Measurements from ENCODE around the gene PRR22.
"Not testable (repeated sequence)": the region's sequence is repeated elsewhere in the genome, so short reads cannot be mapped to it uniquely, and the experiment has no call there.

PRR22 gene

DNA sequence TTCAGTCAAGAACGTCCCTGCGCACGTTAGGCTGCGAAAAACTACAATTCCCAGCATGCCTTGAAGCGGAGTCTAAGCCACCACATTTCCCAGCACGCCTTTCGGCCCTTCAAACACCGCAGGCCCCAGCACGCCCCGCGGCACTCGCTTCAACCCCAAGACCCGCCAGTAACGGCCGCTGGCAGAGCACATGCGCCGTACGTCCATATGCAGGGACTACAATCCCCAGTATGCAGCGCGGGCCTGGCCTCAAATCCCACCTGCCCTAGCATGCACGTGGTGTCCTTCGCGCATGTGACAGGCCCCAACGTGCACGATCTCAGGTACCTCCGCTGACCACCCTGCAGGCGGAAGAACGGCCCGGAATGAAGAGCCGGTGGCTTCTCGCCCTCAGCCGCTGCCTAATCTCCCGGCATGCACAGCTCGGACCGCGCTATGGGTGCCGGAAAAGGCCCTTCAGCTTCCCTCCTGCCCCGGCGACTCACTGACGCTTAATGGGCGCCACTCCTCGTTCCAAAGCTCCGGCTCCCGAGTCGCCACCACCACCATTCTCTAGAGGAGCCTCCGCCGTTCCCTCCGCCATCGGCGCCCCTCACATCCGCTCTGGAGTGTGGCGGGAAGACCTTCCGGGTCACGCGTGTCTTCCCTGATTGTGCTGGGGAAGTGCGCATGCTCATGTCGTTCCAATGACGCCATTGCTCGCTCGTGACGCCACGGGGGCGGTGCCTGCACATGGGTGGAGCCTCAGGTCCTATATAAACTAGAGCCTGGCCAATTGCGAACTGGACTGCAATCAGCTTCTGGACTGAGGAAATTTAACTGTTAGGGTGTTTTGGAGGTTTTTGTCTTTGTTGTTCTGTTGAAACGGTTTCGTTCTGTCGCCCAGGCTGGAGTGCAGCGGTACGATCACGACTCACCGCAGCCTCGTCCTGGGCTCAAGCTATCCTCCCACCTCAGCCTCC, 6.3 kb upstream of the PRR22 start, which contains the start of gene DUS3L:
Gene DUS3L (minus strand): TSS at position 605 of the 962 bp plus-strand sequence. CDS start 22 bp downstream, at position 583.
- peak; percentile 91 to 95 for DNase-seq (ENCODE audit: low read depth in 2 of 2)

DNA sequence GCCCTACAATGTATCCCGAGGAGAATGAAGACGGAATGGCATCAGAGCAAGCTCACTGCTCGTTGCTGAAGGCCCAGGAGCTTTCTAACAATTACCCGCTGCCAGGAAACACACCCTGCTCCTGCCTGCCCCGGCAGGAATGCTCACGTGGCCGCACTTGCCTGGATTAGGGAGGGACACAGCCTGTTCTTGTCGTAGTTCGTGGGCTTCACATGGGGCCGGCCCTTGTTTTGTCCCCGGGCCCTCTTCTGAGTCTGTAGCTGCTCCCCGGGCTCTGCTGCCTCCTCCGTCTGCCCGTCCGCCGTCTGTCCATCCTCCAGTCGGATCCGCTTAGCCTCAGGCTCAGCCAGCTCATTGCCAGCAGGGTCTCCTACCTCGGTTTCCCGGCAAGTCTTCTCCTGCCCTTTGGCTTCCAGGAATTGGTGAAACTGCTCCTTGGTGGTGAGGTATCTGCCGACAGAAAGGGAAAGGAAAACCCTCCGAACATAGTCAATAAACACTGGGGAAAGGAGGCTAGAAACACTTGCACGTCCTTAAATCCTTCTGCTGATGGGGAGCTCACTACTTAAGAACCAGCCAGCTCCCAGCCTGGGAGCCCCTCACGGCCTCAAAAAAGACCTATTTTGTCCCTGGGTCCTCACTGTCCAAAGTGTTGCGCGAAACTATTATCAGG, 5.5 kb upstream of the PRR22 start:
- no peak for DNase-seq (ENCODE audit: low read depth in 2 of 2)

DNA sequence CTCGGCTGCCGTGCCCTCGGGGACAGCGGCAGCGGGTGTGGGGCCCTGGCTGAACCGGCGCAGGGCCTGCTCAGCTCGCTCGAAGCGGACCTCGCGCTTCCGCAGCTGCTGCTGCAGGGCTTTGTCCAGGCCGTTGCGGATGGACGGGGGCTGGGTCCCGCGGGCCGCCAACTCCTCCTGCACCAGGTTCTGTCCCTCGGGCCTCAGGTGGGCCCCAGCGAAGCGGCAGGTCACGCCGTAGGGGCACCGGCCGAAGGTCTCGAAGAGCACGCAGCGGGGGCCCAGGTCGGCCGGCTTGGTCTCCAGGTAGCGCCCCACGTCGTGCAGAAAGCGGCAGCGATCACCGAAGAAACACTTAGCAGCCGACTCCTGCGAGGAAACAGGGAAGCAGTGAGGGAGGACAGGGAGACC, 4.8 kb upstream of the PRR22 start:
- no peak for DNase-seq (ENCODE audit: low read depth in 2 of 2)

DNA sequence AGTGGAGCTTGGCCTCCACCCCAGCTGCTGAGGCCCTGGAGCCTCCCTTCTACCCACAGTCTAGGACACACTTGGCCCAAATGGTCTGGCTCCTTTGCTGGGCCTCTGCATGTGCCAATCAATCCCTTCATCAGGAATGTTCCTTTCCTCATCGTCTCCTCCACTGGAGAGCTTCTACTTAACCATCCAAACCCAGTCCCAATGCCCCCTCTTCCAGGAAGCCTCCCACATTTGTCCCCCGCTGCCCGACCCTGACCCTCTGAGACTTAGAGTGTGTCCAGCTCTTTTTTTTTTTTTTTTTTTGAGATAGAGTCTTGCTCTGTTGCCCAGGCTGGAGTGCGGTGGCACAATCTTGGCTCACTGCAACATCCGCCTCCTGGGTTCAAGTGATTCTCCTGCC, 3.9 kb upstream of the PRR22 start:
- no peak for DNase-seq (ENCODE audit: low read depth in 2 of 2)

DNA sequence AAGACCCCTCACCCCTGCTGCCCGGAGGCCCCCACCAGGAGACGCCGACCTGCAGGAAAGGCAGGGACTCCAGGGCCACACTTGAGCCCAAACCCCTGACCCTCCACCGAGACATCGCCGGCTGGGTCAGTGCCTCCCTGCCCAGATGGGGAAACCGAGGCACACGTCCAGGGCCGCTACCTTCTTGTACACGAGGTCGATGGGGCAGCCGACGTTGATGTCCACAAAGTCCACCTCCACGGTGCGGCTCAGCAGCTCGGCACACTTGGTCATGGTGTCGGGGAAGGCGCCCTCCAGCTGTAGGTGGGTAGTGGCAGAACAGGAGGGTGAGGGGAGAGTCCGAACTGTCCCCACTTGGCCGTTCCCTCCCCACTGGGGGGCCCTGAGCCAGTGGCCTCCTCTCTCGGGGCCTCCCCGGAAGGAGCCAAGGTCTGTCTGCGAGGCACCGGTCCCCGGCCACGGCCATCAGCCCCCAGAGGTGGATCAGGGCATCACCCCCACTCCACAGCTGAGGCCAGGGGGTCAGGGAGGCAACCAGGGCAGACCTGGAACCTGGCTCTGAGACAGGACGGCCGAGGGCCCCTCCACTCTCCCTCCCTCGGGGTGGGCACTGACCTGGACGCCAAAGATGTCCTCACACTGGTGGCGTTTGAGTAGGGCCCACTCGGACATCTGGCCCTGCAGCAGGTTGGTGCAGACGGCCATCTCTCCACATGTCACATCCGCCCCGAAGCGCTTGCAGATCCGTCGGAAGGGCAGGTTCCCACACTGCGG, 3.0 kb upstream of the PRR22 start:
- no peak for DNase-seq (ENCODE audit: low read depth in 2 of 2)

DNA sequence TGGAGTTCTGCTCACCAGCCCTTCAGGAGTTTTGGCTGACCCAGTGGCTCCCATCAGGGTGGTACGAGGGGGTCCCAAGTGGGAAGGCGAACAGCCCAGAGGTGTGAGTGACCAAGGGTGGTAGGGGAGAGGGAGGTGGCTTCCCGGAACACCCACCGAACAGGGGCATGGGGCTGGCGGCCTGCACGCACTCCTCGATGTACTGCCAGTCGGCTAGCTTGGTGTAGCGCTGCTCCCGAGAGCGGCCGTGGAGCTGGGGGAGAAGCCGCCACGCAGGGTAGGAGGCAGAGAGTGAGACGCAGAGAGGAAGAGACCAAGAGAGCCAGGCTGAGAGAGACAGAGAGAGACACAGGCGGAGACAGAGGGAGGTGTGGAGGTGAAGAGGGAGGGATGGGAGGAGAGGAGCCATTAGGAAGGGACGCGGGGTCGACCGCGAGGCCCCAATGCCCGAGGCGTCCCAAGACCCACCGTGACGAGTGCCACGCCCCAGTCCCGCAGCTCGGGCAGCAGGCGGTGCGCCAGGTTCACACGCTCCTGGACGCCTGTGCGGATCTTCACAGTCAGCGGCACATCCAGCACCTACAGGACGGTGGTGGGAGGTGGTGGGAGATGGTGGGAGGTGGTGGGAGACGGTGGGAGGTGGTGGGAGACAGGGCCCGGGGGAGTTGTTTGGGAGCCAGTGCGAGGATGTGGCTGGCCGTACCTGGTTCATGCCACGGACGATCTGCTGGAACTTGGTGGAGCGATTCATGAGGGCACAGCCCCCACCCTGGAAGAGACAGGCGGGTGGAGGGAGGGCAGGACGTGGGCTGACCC, 2.3 kb upstream of the PRR22 start:
- no peak for DNase-seq (ENCODE audit: low read depth in 2 of 2)

DNA sequence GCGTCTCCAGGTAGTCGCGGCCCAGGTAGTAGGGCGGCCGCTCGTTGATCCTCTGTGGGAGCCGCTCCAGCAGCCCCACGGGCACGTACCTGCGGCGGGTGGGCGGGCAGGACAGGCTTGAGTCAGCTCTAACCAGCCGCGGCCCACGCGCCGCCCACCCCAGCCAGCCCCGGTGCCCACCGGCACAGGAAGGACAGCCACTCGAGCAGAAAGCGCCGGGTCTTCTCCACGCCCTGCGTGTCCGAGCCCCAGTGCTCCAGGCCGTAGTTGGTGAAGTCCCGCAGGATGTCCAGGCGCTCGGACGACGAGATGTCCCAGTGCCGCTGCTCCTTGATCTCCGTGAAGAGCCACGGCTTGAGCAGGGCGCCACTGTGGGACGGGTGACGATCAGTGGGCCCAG, 877 bp upstream of the PRR22 start:
- no peak for DNase-seq (ENCODE audit: low read depth in 2 of 2)

DNA sequence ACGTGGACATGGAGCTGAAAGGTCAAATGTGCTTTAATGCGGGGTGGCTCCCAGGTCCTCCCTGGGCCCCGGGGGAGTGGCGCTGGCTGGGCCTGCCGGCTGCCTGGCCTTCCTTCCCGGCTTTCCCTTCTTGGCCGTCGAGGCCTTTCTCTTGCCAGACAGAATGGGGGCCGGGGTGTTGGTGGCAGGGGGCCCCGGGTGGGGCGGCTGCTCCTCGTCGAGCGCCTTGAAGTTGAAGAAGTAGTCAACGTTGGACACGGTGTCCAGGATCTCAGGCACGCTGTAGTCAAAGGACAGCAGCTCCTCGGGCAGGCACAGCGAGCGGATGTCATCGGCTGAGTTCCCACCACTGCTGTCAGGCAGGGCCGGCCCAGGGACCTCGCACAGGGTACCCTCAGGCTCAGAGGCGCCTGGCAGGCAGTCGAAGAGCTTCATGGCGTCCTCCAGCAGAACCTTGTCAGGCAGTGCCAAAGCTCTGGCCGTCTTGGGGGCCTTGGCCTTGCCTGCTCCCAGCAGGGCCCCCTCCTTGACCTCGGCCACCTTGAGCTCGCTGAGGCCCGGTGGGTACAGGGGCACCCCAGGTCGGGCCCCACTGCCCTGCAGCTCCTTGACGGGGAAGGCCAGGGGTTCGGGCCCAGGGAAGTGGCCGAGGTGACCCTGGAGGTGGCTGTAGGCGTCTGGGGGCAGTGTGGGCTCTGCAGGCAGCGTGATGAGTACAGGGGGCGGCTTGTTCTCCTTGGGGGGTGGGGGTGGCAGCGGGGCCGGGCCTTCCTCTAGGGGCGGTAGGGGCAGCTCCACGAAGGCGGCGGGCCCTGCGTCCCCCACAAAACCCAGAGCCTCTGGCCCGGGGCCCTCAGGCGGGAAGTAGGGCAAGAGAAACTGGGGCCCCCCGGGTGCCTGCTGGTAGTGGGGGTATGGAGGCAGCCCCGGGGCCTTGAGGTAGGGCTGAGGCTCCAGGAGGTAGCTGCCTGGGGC, 1.3 kb downstream of the PRR22 start:
- no peak for DNase-seq (ENCODE audit: low read depth in 2 of 2)

DNA sequence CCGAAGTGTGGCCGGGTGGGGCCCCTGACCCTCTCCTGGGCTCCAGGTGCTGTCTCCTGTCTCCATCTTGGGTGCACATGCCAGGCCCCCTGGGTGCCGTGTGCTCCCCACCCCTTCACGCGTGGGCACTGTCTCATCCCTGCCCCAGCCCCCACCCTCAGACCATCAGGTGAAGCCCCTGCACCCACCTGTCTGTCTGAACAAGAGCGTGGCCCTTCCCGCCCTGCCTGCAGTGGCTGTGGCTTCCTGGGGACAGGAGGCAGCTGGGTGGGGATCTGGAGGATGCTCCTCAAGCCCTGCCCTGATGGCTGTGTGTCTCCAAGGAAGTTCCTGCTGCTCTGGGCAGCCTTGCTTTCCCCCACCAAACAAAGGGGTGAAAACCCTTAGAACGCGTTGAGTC, 2.2 kb downstream of the PRR22 start:
- no peak for DNase-seq (ENCODE audit: low read depth in 2 of 2)

DNA sequence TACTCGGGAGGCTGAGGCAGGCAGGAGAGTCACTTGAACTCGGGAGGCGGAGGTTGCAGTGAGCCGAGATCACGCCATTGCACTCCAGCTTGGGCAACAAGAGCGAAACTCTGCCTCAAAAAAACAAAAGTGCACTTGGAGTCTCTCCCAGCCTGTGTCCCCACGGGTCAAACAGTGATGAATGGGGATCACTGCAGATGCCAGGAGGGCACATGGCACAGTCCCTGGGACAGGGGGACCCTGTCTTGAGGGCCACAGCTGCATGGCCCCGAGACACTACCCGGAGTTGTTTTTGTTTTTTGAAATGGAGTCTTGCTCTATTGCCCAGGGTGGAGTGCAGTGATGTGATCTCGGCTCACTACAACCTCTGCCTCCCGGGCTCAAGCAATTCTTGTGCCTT, 3.6 kb downstream of the PRR22 start:
- not testable (repeated sequence) for DNase-seq (ENCODE audit: low read depth in 2 of 2)

DNA sequence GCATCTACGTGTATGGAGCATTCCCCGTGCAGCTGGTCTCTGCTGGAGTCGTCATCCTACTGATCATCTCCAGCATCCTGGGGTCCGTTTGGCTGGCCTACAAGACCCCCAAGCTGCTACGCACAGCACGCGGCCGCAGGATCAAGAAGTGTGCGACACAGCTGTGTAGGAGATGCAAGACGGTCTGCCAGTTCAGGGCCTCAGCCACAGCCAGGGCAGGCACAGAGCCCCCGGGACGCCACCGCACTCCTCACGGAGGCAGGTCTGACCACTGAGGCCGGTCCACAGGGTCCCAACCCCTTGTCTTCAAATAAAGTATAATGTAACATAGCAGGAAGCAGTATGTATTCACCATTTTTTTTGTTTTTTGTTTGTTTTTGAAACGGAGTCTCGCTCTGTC, 6.1 kb downstream of the PRR22 start:
- no peak for DNase-seq (ENCODE audit: low read depth in 2 of 2)

DNA sequence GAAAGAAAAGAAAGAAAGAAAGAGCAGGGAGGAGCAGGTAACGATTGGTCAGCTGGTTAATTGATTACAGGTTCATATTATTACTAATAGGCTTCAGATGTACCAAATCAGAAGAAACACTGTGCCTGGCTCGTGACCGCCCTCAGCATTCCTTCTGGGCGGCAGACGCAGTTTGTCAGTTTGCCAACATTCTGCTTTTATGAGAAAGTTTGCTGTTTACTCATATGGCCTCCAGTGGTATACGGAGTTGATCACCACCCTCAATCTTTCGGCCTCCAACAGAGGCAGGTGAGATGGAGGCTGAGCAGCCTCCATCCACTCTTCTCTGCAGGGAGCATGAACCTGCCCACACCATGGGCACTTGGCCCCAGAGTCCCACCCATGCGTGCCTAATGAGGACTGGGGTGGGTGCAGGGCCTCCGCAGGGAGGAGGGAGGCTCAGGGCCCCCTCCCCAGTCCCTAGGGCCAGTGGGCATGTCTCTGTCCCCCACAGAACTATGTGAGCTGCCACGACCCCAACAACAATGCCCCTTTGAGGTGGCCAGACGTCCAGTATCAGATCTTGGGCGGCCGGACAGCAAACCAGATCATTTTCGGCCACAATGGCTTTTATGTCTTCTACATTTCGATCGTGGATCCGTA, 8.8 kb downstream of the PRR22 start:
- no peak for DNase-seq (ENCODE audit: low read depth in 2 of 2)

DNA sequence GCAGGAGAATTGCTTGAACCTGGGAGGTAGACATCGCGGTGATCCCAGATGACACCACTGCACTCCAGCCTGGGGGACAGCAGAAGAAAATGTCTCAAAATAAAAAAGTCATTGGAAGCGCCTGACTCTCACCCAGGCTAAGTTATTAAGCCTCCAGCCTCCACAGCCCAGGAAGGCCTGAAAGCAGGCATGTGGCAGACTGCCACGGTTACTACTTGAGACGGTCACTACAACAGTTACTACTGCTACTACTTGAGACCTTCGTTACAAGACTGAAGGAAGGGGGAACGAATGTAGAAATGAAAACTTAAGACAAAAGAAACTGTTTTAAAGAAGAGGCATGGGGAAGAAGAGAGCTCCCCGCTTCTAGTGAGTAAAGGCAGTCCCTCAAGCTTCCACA, 9.6 kb downstream of the PRR22 start:
- DNase-seq (ENCODE audit: low read depth in 2 of 2) = no peak

DNA sequence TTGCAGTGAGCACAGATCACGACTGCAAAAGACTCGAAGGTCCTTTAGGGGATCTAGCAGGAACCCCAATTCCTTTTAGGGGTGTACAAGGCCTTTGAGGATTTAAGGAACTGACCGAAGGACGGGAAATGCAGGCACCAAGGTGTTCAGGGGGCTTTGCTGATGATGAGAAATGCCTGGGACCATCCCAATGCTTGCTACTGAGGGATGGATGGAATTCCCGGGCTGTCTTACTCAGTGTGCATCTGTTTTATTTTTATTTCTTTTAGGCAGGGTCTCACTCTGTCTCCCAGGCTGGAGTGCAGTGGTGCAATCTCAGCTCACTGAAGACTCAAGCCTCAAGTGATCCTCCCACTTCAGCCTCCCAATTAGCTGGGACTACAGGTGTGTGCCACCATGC, 11.3 kb downstream of the PRR22 start:
- no peak for DNase-seq (ENCODE audit: low read depth in 2 of 2)

DNA sequence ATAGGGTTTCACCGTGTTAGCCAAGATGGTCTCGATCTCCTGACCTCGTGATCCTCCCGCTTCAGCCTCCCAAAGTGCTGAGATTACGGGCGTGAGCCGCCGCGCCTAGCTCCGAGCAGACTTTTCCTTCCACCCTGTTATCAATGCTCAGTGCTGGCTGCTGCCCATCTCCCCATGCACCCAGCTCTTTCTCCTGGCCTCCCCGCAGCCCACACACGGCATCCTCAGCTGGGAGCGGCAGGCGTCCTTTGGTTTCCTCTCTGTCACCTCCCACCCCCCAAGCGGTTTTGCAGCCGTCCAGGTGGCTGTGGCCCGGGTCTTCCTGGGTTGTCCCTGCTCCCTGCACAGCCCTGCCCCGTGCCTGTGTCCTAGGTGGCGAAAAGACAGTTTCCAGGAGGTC, 12.1 kb downstream of the PRR22 start:
- no peak for DNase-seq (ENCODE audit: low read depth in 2 of 2)

DNA sequence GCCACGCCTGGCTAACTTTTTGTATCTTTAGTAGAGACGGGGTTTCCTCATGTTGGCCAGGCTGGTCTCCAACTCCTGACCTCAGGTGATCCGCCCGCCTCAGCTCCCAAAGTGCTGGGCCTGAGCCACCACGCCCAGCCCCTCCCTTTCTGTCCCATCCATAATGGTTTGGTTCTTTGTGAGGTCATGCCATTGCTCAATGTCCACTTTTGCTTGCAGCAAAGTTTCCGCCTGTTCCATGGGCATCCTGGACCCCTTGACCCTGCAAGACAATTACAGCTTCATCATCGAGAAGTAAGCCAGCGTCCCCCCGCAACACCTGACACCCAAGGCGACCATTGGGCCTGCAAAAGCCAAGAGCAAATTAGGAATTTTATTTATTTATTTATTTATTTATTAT, 16.6 kb downstream of the PRR22 start:
- DNase-seq (ENCODE audit: low read depth in 2 of 2) = no peak

DNA sequence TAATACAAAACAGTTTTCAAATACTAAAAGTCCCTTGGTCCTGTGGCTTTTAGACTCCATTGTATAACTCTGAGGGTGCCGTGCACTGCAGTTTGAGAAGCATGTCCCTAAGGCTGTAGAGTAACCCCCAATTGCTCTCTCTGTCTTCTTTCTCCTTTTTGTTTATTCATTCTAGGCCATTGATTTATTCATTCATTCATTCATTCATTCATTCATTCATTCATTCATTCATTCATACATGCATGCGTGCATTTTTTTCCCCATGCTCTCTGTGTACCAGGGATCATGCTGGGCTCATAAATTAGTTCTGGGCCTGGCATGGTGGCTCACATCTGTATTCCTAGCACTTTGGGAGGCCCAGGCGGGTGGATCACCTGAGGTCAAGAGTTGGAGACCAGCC, 19.3 kb downstream of the PRR22 start:
- DNase-seq (ENCODE audit: low read depth in 2 of 2) = no peak

DNA sequence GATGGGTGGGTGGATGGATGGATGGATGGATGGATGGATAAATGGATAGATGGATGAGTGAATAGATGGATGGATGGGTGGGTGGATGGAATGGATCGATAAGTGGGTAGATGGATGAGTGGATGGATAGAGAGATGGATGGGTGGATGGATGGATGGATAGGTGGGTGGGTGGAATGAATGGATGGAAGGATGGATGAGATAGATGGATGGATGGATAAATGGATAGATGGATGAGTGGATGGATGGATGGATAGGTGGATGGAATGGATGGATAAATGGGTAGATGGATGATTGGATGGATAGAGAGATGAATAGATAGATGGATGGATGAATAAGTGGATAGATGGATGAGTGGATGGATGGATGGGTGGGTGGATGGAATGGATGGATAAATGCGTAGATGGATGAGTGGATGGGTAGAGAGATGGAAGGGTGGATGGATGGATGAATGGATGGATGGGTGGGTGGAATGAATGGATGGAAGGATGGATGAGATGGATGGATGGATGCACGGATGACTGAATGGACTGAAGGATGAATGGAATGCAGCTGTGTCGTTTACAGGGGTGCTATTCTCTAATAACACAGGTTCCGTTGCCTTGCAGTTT, 21.8 kb downstream of the PRR22 start:
- DNase-seq (ENCODE audit: low read depth in 2 of 2) = no peak

DNA sequence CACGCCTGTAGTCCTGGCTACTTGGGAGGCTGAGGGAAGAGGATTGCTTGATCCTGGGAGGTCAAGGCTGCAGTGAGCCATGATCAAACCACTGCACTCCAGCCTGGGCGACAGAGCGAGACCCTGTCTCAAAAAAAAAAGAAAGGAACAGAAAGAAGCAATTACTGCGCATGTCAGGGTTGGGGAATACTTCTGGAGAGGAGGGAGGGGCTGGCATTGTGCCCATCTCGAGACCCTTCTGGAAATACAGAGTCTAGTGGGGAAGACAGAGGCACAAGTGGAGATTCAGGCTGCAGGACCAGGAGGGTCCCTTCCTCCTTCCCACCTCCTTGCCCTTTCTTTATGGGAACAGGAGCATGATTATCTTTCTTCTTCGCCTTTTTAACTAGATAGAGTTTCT, 30.8 kb downstream of the PRR22 start:
- DNase-seq (ENCODE audit: low read depth in 2 of 2) = no peak
